Stimulated activated CD8-positive, alpha-beta memory T cell treated with anti-CD3 and anti-CD28 coated beads, Interleukin-12 subunit alpha, Interleukin-12 subunit beta, amount 100 ng/mL, for 24 hours (primary cell): Measurements from ENCODE around the gene SLCO6A1.

Experiments
- DNase-seq: peaks from one replicate; pipeline ENCODE4 v3.0.0-alpha.2; 2020; ENCODE audit errors: extremely low read depth

The SLCO6A1 gene

DNA sequence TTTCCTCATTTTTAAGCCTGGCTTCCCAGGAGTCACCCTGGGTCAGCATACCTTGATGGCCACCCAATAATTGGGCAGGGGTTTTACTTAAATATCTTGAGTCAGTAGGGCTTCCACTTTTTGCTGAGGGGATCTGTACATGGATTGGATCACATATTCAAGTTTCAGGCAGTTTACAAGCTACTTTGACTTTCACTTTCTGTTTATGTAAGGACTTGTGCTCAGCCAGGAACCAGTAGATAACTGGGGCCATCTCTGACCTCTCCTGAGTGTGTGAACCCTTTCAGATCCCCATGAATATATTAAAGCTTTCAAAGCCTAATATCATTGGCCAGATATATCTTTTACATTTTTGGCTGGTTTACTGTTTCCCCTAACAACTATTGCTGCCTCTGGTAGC lies 45.1 kb downstream of the SLCO6A1 start:
- no peak for DNase-seq

DNA sequence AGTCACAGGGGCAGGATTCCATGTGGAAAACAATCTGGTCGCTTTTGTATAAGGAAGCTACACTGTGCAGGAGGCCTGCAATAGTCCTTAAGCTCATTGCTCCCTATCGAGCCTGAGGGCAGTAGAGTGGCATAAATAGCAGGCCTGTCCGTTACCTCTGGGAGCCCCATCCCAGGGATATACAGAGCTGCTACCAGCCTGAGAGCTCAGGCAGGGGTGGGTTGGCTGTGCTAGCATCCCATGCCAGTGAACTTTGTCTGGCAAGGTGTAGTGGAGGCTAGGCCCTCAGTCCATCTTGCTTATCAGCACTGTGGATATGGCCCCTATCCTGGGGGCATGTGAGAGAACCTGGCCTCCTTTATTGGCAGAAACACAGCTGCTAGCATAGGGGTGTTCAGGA lies 47.7 kb downstream of the SLCO6A1 start:
- no peak for DNase-seq

DNA sequence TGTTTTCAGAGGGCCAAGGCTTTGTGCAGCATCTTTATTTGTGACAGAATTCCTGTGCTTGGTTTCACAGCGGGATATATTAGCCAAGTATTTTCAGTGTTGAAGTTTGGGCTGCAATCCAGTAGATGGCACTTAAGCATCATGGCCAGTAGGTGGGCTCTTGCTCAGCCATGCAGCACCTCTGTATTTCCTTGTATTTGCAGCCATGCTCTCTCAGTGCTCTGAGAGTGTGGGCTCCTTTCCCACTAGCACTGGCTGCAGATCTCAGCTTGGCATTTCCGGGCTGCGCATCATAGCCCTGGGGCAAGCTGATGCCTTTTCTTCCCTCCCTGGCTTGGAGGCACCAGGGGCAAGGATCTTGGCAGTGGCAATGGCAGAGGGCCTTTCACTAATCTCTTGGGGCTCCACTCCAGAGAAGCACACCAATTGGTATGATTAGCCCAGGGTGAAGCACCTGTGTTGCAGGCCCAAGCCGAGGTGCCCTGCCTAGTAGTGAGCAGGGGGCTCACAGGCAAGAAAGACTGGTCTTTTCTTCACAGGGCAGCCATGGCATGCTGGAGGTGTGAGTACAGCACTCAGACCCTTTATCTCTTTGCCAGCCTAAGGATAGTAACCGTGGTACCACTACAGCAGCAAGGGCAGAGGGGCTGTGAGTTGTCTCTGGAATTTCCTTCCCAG lies 48.3 kb downstream of the SLCO6A1 start:
- no peak for DNase-seq

DNA sequence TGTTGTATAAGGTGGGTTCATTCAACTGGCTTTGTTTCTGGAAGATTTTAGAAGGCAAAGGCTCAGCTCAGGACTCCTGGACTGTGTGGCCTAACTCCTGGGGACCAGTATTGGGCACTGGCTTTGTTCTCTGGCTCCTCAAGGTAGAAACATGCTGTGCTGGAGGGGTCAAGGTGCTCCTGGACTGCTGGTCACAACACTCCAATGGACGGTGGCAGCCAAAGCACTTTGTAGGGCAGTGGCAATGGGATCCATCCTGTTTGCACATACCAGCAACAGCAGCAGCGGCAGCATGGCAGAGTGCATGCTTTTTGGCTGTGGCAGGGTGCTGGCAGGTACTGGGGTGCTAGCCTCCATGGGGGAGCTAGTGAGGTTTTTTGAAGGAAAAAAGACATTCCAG lies 65.3 kb downstream of the SLCO6A1 start:
- DNase-seq = no peak

DNA sequence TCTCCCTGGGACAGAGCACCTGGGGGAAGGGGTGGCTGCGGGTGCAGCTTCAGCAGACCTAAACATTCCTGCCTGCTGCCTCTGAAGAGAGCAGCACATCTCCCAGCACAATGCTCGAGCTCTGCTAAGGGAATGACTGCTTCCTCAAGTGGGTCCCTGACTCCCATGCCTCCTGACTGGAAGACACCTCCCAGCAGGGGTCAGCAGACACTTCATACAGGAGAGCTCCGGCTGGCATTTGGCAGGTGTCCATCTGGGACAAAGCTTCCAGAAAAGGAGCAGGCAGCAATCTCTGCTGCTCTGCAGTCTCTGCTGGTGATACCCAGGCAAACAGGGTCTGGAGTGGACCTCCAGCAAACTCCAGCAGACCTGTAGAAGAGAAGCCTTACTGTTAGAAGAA lies 77.2 kb downstream of the SLCO6A1 start:
- DNase-seq = no peak

DNA sequence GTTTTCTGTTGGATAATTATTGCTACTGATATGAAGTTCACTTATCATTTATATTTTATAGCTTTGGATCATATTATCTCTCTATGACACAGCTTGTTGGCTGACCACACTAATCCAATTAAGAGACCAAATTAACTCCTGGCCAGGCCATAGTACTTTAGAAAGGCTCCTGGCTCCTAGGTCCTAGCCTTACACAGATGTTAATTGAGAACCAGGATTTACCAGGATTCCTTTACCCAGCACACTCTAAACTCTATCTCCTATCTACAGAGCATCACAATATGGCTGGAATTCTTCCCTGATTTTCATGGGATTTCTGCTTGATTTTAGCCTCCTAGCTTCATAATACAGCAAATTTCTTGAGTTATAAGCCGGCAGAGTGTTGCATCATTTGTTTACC lies 80.3 kb downstream of the SLCO6A1 start:
- DNase-seq = no peak

DNA sequence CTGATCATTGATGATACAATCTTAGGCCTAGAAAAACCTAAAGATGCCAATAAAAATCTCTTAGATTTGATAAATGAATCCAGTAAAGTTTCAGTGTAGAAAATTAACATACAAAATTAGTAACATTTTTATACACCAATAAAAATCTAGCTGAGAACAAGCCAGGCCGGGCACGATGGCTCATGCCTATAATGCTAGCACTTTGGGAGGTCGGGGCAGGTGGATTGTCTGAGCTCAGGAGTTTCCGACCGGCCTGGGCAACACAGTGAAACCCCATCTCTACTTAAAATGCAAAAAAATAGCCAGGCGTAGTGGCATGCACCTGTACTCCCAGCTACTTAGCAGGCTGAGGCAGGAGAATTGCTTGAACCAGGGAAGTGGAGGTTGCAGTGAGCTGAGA lies 84.4 kb downstream of the SLCO6A1 start:
- no peak for DNase-seq

DNA sequence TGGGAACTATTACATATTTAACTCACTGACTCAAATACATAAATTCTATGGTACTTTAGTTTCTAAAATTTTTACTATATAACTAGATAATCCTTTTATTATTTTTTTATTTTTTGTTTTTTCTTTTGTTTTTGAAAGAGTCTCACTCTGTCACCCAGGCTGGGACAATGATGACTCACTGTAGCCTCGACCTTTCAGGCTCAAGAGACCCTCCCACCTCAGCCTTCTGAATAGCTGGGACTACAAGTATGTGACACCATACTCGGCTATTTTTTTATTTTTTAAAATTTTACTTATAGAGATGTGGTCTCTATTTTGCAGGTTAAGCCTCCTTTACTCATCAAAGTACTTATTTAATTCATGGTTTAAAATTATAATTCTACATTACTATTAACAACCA lies 110.6 kb downstream of the SLCO6A1 start:
- DNase-seq = no peak

DNA sequence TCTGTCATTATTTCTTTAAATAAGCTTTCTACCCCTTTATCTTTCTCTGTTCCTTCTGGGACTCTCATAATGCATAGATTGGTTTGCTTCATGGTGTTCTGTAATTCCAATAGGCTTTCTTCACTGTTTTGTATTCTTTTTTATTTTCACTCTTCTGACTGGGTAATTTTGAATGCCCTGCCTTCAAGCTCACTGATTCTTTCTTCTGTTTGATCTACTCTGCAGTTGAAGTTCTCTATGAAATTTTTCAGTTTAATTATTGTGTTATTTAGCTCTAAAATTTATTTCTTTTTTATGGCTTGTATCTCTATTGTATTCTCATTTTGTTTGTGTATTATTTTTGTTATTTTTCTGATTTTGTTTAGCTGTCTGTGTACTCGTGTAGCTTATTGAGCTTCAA lies 113.4 kb downstream of the SLCO6A1 start:
- no peak for DNase-seq

DNA sequence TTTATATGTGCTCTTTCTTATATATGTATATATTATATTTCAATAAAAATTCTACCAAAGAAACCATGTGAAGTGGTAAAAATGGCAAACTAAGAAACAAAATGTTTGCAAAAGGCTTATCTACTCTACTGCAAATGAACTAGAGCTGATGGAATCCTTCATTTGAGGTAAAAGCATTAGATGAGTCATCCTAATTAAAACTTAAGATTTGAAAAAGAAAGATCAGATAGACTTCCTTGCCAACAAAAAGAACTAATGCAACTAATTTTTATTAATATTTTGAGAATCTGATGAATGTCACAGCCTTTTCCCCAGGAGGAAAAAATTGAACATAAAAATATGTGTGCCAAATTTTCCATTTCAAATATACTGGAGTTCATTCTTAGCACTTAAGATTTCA lies 118.6 kb downstream of the SLCO6A1 start:
- DNase-seq = no peak

DNA sequence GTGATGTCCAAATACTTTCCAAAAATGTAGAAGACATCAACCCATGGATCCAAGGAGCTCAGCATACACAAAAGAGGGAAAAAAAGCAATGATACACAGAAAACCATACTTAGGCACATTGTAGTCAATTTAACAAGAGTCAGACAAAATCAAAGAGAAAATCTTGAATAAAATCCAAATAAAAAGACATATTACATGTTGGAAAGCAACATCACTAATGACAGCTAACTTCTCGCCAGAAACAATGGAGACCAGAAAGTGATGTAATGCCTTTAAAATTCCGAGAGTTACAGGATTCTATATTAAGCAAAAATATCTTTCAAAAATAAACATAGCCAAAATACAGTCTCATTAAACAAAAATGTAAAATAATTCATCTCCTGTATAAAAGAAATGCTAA lies 122.9 kb downstream of the SLCO6A1 start:
- no peak for DNase-seq

DNA sequence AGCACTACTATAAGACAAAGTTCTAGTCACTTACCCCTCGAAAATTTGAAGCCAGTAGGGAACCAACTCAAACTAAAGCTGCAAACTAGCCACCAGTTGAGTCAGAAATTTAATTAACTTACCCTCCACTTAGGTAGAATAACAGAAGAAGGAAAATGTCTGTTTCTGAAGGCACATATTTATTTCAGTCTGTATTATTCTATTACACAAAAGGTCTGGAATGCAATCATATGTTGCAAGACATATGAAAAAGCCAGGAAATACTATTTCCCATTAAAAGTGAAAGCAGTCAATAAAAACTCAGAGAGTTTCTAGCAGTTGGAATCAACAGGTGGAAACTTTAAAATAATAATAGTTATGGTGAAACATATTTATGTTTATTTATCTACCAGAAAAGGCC lies 123.5 kb downstream of the SLCO6A1 start:
- DNase-seq = no peak

DNA sequence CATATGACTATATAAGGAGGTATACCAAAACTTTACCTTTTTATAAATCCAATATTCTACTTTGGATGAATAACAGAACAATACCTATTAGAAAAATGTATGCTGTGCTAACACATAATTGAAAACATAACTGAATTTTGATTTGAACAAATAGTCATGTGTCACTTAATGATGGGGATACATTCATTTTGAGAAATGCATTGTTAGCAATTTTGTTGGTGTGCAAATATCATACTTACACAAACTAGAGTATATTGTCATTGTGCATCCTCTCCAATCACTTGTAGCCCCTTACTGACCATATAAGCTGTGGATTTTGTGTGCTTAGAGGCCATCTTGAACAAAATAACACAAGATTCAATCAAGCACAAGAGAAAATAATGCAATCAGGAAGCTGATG lies 130.4 kb downstream of the SLCO6A1 start:
- no peak for DNase-seq

DNA sequence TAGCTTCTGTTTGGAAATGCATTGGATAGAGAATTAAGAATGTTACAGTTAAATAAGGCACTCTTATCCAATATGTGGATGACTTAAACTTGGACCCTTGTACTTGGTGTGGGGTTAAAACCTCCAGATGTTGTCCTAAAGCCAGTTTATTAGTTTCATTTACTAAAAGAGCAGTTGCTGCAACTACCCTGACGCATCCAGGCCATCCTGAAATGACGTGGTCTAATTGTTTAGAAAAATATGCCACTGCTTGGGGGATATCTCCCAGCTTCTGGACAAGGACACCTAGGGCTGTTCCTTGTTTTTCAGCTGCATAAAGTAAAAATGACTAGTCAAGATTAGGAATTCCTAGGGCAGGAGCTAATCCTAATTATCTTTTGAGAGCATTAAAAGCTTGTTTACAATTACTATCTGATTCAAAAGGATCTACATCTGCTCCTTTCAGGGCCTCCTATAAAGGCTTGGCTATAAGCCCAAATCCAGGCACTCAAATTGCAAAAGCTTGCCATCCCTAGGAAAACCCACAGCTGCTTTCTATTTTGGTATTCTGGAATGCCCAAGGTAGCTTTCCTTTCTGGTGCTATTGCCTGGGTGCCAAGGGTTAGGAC lies 157.0 kb downstream of the SLCO6A1 start:
- DNase-seq = no peak

DNA sequence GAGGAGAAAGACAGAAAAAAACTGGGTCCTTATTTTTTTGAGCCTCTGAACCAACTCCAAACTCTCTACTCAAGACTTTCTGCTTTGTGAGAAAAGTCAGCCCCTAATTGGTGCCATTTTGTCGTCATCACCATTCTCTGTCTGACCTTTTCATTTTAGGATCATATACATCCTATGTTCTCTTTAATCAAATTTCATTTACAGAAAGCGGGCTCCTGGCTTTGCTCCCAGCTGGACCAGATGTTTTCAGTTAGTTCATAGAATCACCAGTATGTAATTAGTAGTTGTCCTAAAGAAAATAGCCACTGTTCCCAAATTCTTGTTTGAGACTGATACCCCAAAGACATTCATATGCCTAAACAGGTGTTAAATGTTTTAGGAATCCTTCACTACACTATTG lies 174.1 kb downstream of the SLCO6A1 start:
- DNase-seq = no peak
